LNCaP clone FGC (cell line): ENCODE measurements around the gene ZNF70.

ENCODE experiments used
- DNase-seq: peaks from one replicate; pipeline ENCODE4 v3.0.0-alpha.2; 2011; ENCODE audit warnings: low read depth
- H3K4me3 ChIP-seq: 2 replicates; pipeline ENCODE4 v1.5.1; 2011; ENCODE audit warnings: mild to moderate bottlenecking, low read depth, low read length, control low read depth
- CTCF ChIP-seq: IDR thresholded peaks from 2 replicates; pipeline ENCODE4 v1.5.1; 2012; ENCODE audit warnings: mild to moderate bottlenecking; ENCODE audit not compliant: control insufficient read depth, insufficient read depth; ENCODE audit errors: extremely low read depth

ZNF70 gene

GRCh38 chr22:23693979-23694680 is 56.8 kb downstream of the ZNF70 start:
- no peak overlapping the region for H3K4me3 ChIP-seq
- TF ChIP-seq CTCF = no peak
- DNase-seq = no peak

- no peak for TF ChIP-seq CTCF
- H3K4me3 ChIP-seq = no peak overlapping the region
- DNase-seq = no peak
Observed at GRCh38 chr22:23692598-23693291, 58.2 kb downstream of the ZNF70 start.

DNA sequence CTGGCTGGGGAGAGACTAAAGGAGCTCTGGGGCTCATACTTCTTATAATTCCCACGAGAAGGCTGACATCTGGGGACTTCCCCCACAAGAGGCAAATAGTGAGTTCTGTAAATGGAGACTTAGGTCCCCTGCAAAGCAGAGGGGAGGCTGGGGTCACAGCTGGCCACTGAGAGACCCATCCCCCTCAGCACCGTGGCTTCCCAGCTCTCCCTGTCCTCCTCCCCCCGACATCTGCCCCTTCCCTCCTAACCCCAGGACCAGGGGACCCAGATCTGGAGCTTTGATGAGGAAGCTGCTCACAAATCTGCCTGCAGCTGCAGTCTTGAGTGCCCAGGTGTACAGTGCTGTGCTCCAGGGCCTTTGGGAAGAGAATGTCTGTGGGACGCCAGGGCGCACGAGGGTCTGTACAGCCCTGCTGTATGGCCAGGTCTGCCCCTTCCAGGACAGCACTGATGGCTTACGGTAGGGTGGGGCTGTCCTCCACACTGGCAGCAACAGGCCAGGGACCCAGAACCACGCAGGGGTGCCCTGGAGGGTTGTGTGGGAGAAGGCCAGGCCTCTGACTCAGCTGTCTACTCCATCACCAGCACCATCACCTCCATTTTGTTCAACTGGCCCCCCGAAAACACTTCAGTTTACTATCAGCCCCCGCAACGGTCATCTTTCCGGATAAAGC is 59.0 kb downstream of the ZNF70 start:
- DNase-seq = no peak
- no peak overlapping the region for H3K4me3 ChIP-seq
- no peak for TF ChIP-seq CTCF

DNA sequence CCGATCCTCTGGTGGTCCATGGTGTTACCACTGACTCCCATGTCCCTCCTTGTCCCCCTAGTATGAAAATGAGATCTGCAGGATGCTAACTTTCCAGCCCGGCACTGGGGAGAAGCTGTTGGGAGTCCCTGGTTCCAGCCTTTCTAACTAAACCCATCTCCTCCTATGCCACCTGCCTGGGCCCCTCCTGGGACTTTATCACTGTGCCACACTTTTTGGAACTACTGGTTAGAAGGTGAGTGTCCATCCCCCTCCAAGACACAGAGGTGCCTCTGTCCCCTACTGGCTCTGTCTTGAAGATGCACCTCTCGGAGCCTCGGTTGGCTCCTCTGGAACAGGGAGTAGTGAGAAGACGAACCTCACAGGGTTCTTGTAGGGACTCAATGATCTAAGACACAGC is 60.2 kb downstream of the ZNF70 start, which contains the start of gene RGL4:
Gene RGL4 (plus strand): TSS at position 301 of the 400 bp plus-strand sequence. CDS start 1,018 bp downstream, outside the sequence.
- H3K4me3 ChIP-seq = no peak within 1 kb of the TSS
- no peak for DNase-seq
- TF ChIP-seq CTCF = no peak

GRCh38 chr22:23689414-23689813 is 61.5 kb downstream of the ZNF70 start:
- TF ChIP-seq CTCF = no peak
- H3K4me3 ChIP-seq = no peak overlapping the region
- no peak for DNase-seq
